Endothelial cell of umbilical vein (primary cell): ENCODE measurements around the gene PDE4B. TPM values are rescaled to one million over a fixed set of nuclear protein-coding genes. Genes with fewer than 3 reads are reported as not detected.

ENCODE experiments used
- BruUV-seq: library from RNA; stranded (reverse); fragments of 400-500 nt; replicated peaks from 2 replicates; lab custom pipeline; 2021; lab: Mats Ljungman, UMichigan
- CTCF ChIA-PET: fragments of 300-600, 350-600 bp; sonication (Branson Sonifier 250); formaldehyde crosslinking; loops from one replicate; lab custom pipeline; 2021; ENCODE audit warnings: antibody characterized with exemption, inconsistent platforms; lab: Charles Lee
- POLR2A ChIA-PET: fragments of 300-600, 350-600 bp; sonication (Branson Sonifier 250); formaldehyde crosslinking; loops from one replicate; lab custom pipeline; 2021; ENCODE audit warnings: antibody characterized with exemption, inconsistent platforms; lab: Charles Lee
- DNase-seq: peaks from one replicate; pipeline ENCODE4 v3.0.0-alpha.2; 2011; ENCODE audit warnings: low read depth, low spot score
- FAIRE-seq: peaks from 2 replicates; lab custom pipeline; 2011; peaks lifted over from hg19 to GRCh38; lab: Jason Lieb, UNC
- H2AFZ ChIP-seq: 2 replicates; pipeline ENCODE4 v1.6.0; 2012; ENCODE audit warnings: low read depth, low read length, control low read depth, inconsistent platforms
- H3K27ac ChIP-seq: 2 replicates; pipeline ENCODE4 v1.5.1; 2011; ENCODE audit warnings: low read depth, mild to moderate bottlenecking, control low read depth, low read length, moderate library complexity; ENCODE audit not compliant: insufficient read depth
- H3K27me3 ChIP-seq, 2 experiments: 2 replicates each; pipeline versions ENCODE4 v1.6.0 to v1.6.1; 2011; ENCODE audit warnings: low read length in 2 of 2, mixed read lengths in 1 of 2; ENCODE audit not compliant: control insufficient read depth in 2 of 2, insufficient read depth in 2 of 2
- H3K36me3 ChIP-seq, 2 experiments: 2 replicates in 1 of 2; 3 replicates in 1 of 2; pipeline ENCODE4 v1.5.1; 2011; ENCODE audit warnings: low read length in 2 of 2, mild to moderate bottlenecking in 1 of 2, moderate library complexity in 1 of 2; ENCODE audit not compliant: control insufficient read depth in 2 of 2, insufficient read depth in 2 of 2; ENCODE audit errors: extremely low read depth in 1 of 2
- H3K4me1 ChIP-seq: 3 replicates; pipeline ENCODE4 v1.5.1; 2011; ENCODE audit warnings: mild to moderate bottlenecking, low read length; ENCODE audit not compliant: control insufficient read depth, insufficient read depth; ENCODE audit errors: extremely low read depth
- H3K4me2 ChIP-seq: 2 replicates; pipeline ENCODE4 v1.6.1; 2011; ENCODE audit warnings: low read length, control low read depth, mixed read lengths; ENCODE audit not compliant: insufficient read depth
- H3K4me3 ChIP-seq, 3 experiments: fragments of 200-600 bp in 1 of 3; sonication (generic), shearing (Covaris generic) in 1 of 3; replicated peaks in 1 of 3; 2 replicates each; pipeline ENCODE4 v1.5.1; 2011 to 2016; ENCODE audit warnings: control low read depth in 3 of 3, low read length in 3 of 3, mild to moderate bottlenecking in 2 of 3, inconsistent platforms in 1 of 3, low read depth in 1 of 3, moderate library complexity in 1 of 3; ENCODE audit not compliant: insufficient read depth in 1 of 3
- H3K79me2 ChIP-seq: 2 replicates; pipeline ENCODE4 v1.6.0; 2012; ENCODE audit warnings: low read length, inconsistent platforms; ENCODE audit not compliant: control insufficient read depth, insufficient read depth
- H3K9ac ChIP-seq: replicated peaks from 2 replicates; pipeline ENCODE3; 2011; ENCODE audit warnings: low read length, control low read depth; ENCODE audit not compliant: insufficient read depth; ENCODE audit errors: extremely low read depth
- H3K9me1 ChIP-seq: replicated peaks from 3 replicates; pipeline ENCODE4 v1.6.0; 2011; ENCODE audit warnings: mild to moderate bottlenecking, low read length; ENCODE audit not compliant: control insufficient read depth, insufficient read depth; ENCODE audit errors: extremely low read depth
- H3K9me3 ChIP-seq: replicated peaks from 2 replicates; pipeline ENCODE4 v1.5.1; 2012; ENCODE audit warnings: low read length, inconsistent platforms; ENCODE audit not compliant: control insufficient read depth, insufficient read depth
- H4K20me1 ChIP-seq: replicated peaks from 2 replicates; pipeline ENCODE3; 2011; ENCODE audit warnings: mild to moderate bottlenecking, low read length; ENCODE audit not compliant: control insufficient read depth, insufficient read depth; ENCODE audit errors: extremely low read depth
- EZH2 ChIP-seq: IDR thresholded peaks from 2 replicates; pipeline ENCODE4 v1.6.1; 2012; ENCODE audit warnings: borderline replicate concordance, low read depth, mild to moderate bottlenecking, moderate library complexity, low read length, inconsistent platforms; ENCODE audit not compliant: severe bottlenecking
- POLR2AphosphoS5 ChIP-seq: IDR thresholded peaks from 2 replicates; pipeline ENCODE4 v1.6.1; 2012; ENCODE audit warnings: low read depth, mild to moderate bottlenecking, control low read depth, low read length, moderate library complexity; ENCODE audit not compliant: insufficient read depth
- dilution Hi-C: fragments of 300-500 bp; cut with MboI; formaldehyde crosslinking; loops from one replicate; pipeline ENCODE4 v1.15.0; 2019; ENCODE audit warnings: low sequenced_read_pairs; ENCODE audit not compliant: extremely low pct_ligation_motif_present
- intact Hi-C: fragments of 100-400 bp; cut with micrococcal nuclease; formaldehyde crosslinking; loops from one replicate; pipeline ENCODE4 v1.10.0; 2022
- polyA plus RNA-seq, 4 experiments: library from polyadenylated mRNA; depleted of rRNA in 3 of 4; stranded (reverse) in 3 of 4; unstranded in 1 of 4; fragments of >200 nt; gene quantifications; 2 replicates each; pipeline versions ENCODE4 v1.2.1 to v1.2.3, GENCODE V29; 2011 to 2012; ENCODE audit warnings: missing spikeins in 1 of 4
- total RNA-seq: library from RNA; stranded (reverse); gene quantifications from 2 replicates; pipeline ENCODE4 v1.2.3, GENCODE V29; 2021
- TF ChIP-seq, protein P1 (sequence below), 2 donors: IDR thresholded peaks; 1 replicate in 1 of 2; 2 replicates in 1 of 2; pipeline ENCODE4 v1.5.1; 2011; ENCODE audit warnings: low read length in 2 of 2, mild to moderate bottlenecking in 2 of 2, moderate library complexity in 2 of 2, control low read depth in 1 of 2, inconsistent platforms in 1 of 2, low read depth in 1 of 2; ENCODE audit not compliant: insufficient read depth in 1 of 2; ENCODE audit errors: extremely low read depth in 1 of 2

Gene PDE4B
- total and polyA plus RNA-seq, 2 donors (not counting 3 experiments of a cell fraction or from before 2014, with no cell fraction given): 63.5 to 69.8 TPM

DNA sequence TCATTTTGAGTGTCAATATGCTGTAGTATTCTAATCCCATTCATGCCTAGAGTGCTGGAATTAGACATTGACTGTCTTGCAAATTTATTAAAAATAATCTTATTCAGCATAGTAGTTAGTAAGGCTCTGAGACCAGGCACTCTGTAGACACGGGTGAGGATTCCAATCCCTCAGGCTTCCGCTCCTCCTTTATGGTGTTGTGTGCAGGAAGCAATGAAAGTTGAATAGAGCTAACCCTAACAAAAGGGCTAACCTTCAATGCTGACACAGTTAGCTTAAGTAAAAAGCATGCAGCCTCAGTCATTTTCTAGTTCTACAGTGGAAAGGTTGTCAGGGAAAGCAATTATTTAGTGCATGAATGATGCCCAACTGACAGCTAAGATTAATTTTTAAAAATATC lies 541.6 kb downstream of the PDE4B start:
- H3K27me3 ChIP-seq: no peaks in the 10 kb centered on the region
- dilution Hi-C loops: loop anchor here (25.0 kb wide), 1 partner anchor 203 kb away; the partner anchor contains the start of gene SGIP1
- peak overlapping the region; percentile 100 for H3K9ac ChIP-seq
- peak overlapping the region; percentile 77 to 98 (median 92) for H3K4me3 ChIP-seq
- H3K9me3 ChIP-seq: no peaks in the 10 kb centered on the region
- peak overlapping the region; percentile 95 for H3K27ac ChIP-seq
- peaks cover 50% of the 10 kb centered on the region for H3K4me1 ChIP-seq
- intact Hi-C loops: loop anchor here (10.0 kb wide), 1 partner anchor 600 kb away; no protein-coding TSS in a partner anchor
- no peaks in the 10 kb centered on the region for H3K9me1 ChIP-seq
- POLR2A ChIA-PET: interaction anchor here (0.9 to 2.3 kb wide), 4 partner anchors 9 to 37 kb away, joined by 3 to 7 read pairs (median 4); no protein-coding TSS in a partner anchor
- TF ChIP-seq, protein P1, sequence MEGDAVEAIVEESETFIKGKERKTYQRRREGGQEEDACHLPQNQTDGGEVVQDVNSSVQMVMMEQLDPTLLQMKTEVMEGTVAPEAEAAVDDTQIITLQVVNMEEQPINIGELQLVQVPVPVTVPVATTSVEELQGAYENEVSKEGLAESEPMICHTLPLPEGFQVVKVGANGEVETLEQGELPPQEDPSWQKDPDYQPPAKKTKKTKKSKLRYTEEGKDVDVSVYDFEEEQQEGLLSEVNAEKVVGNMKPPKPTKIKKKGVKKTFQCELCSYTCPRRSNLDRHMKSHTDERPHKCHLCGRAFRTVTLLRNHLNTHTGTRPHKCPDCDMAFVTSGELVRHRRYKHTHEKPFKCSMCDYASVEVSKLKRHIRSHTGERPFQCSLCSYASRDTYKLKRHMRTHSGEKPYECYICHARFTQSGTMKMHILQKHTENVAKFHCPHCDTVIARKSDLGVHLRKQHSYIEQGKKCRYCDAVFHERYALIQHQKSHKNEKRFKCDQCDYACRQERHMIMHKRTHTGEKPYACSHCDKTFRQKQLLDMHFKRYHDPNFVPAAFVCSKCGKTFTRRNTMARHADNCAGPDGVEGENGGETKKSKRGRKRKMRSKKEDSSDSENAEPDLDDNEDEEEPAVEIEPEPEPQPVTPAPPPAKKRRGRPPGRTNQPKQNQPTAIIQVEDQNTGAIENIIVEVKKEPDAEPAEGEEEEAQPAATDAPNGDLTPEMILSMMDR (IDR thresholded peaks at IDR 0.05; ENCODE audit: extremely low read depth in 1 of 2, insufficient read depth in 1 of 2, low read depth in 1 of 2, low read length in 2 of 2): no peak
- TF ChIP-seq POLR2AphosphoS5 (peak; percentile 38), EZH2 (no peak)
- BruUV-seq: no TSS peak
- peaks cover 0 to 4% of the 10 kb centered on the region in 2 experiments for H3K36me3 ChIP-seq
- no peak overlapping the region for H2AFZ ChIP-seq
- DNase-seq (peak; percentile 66), FAIRE-seq (peak; percentile 12)
- CTCF ChIA-PET: interaction anchor here (0.7 to 4.1 kb wide), 10 partner anchors 22 to 170 kb away, joined by 3 to 35 read pairs (median 3); no protein-coding TSS in a partner anchor
- peak overlapping the region; percentile 100 for H3K4me2 ChIP-seq
- H3K79me2 ChIP-seq: peaks cover 65% of the 10 kb centered on the region
- no peaks in the 10 kb centered on the region for H4K20me1 ChIP-seq
